ENCODE results near the gene PIGC. TPM values are rescaled to one million over a fixed set of nuclear protein-coding genes. Genes with fewer than 3 reads are reported as not detected.

PIGC gene
- total and polyA plus RNA-seq, 2 donors (not counting 3 experiments of a cell fraction or from before 2014, with no cell fraction given) = 16.1 to 25.8 TPM

- H3K36me3 ChIP-seq (ENCODE audit: control insufficient read depth in 2 of 2, extremely low read depth in 1 of 2, insufficient read depth in 2 of 2, low read length in 2 of 2) = no peaks in the 10 kb centered on the region
- no peak for TF ChIP-seq MAX (IDR thresholded peaks at IDR 0.05; ENCODE audit: insufficient read depth, insufficient read length)
- TF ChIP-seq JUN (IDR thresholded peaks at IDR 0.05; ENCODE audit: borderline replicate concordance, insufficient read depth, insufficient read length, low read depth) = no peak
- TF ChIP-seq CTCF (IDR thresholded peaks at IDR 0.05; ENCODE audit: extremely low read depth in 1 of 2, insufficient read depth in 1 of 2, low read depth in 1 of 2, low read length in 2 of 2) = no peak
- TF ChIP-seq FOS (IDR thresholded peaks at IDR 0.05; ENCODE audit: borderline replicate concordance, insufficient read depth, low read length) = no peak
- no peak for TF ChIP-seq MYC (IDR thresholded peaks at IDR 0.05; ENCODE audit: low read depth, low read length)
- no peak for TF ChIP-seq GATA2 (IDR thresholded peaks at IDR 0.05; ENCODE audit: insufficient read depth, insufficient read length, low read depth, low read length)
- TF ChIP-seq POLR2A (IDR thresholded peaks at IDR 0.05; ENCODE audit: low read depth, low read length) = no peak
- no peak for TF ChIP-seq POLR2AphosphoS5 (IDR thresholded peaks at IDR 0.05; ENCODE audit: insufficient read depth, low read depth, low read length)
- TF ChIP-seq EZH2 (IDR thresholded peaks at IDR 0.05; ENCODE audit: borderline replicate concordance, low read depth, low read length, severe bottlenecking) = no peak
- no peaks in the 10 kb centered on the region for H3K79me2 ChIP-seq (ENCODE audit: control insufficient read depth, insufficient read depth, low read length)
- H3K9ac ChIP-seq (replicated peaks; ENCODE audit: extremely low read depth, insufficient read depth, low read length) = no peak overlapping the region
- intact Hi-C loops (cut with micrococcal nuclease) = no loop called here
- no peak overlapping the region for H2AFZ ChIP-seq (ENCODE audit: low read depth, low read length)
- CTCF ChIA-PET = interaction anchor here (0.9 kb wide), 1 partner anchor 813 kb away, joined by 3 read pairs; no protein-coding TSS in a partner anchor
- DNase-seq (ENCODE audit: low read depth, low spot score) = no peak
- H3K4me1 ChIP-seq (ENCODE audit: control insufficient read depth, extremely low read depth, insufficient read depth, low read length) = no peaks in the 10 kb centered on the region
- BruUV-seq (replicated peaks) = no TSS peak
- no peak overlapping the region for H3K4me2 ChIP-seq (ENCODE audit: insufficient read depth, low read length)
- no peak overlapping the region for H3K4me3 ChIP-seq (replicated peaks in 1 of 3; ENCODE audit: insufficient read depth in 1 of 3, low read depth in 1 of 3, low read length in 3 of 3)
- dilution Hi-C loops (cut with MboI; ENCODE audit: extremely low pct_ligation_motif_present, low sequenced_read_pairs) = no loop called here
- H3K9me1 ChIP-seq (replicated peaks; ENCODE audit: control insufficient read depth, extremely low read depth, insufficient read depth, low read length) = no peaks in the 10 kb centered on the region
- H3K27ac ChIP-seq (ENCODE audit: insufficient read depth, low read depth, low read length) = no peak overlapping the region
- no peaks in the 10 kb centered on the region for H3K9me3 ChIP-seq (replicated peaks; ENCODE audit: control insufficient read depth, insufficient read depth, low read length)
- POLR2A ChIA-PET = no interaction called here
- H4K20me1 ChIP-seq (replicated peaks; ENCODE audit: control insufficient read depth, extremely low read depth, insufficient read depth, low read length) = no peaks in the 10 kb centered on the region
- peaks cover 0 to 3% of the 10 kb centered on the region in 2 experiments for H3K27me3 ChIP-seq (ENCODE audit: control insufficient read depth in 2 of 2, insufficient read depth in 2 of 2, low read length in 2 of 2)
- FAIRE-seq = no peak
These were observed 13.7 kb upstream of the PIGC start for GRCh38 chr1:172457479-172458130.
